Measurements from ENCODE around the gene C1QTNF1.
"Not testable (repeated sequence)": the region's sequence is repeated elsewhere in the genome, so short reads cannot be mapped to it uniquely, and the experiment has no call there.

C1QTNF1 gene

GRCh38 chr17:79027925-79028491 lies 4.0 kb downstream of the C1QTNF1 start:
- ChIA-PET CTCF (interaction anchor here (0.9 kb wide), 1 partner anchor 12 kb away, joined by 3 read pairs; no protein-coding TSS in a partner anchor), POLR2A (no interaction called here)
- TF ChIP-seq CTCF (IDR thresholded peaks at IDR 0.05; ENCODE audit: control extremely low read depth, extremely low read depth, low read depth, missing control alignments): no peak
- no peak for DNase-seq (ENCODE audit: extremely low spot score)

- POLR2A ChIA-PET: no interaction called here
- CTCF ChIA-PET: interaction anchor here (0.9 to 2.8 kb wide), 2 partner anchors 13 to 17 kb away, joined by 3 to 7 read pairs; no protein-coding TSS in a partner anchor
- no peak for DNase-seq (ENCODE audit: extremely low spot score)
- TF ChIP-seq CTCF (IDR thresholded peaks at IDR 0.05; ENCODE audit: control extremely low read depth, extremely low read depth, low read depth, missing control alignments): no peak
Observed at GRCh38 chr17:79028496-79029326, 4.7 kb downstream of the C1QTNF1 start.

- DNase-seq (ENCODE audit: extremely low spot score): no peak
- ChIA-PET POLR2A (no interaction called here), CTCF (interaction anchor here (2.8 kb wide), 1 partner anchor 16 kb away, joined by 7 read pairs; no protein-coding TSS in a partner anchor)
- TF ChIP-seq CTCF (IDR thresholded peaks at IDR 0.05; ENCODE audit: control extremely low read depth, extremely low read depth, low read depth, missing control alignments): no peak
Observed at GRCh38 chr17:79029327-79030009, 5.5 kb downstream of the C1QTNF1 start.

GRCh38 chr17:79030636-79031035 lies 6.7 kb downstream of the C1QTNF1 start:
- DNase-seq (ENCODE audit: extremely low spot score); POLR2A ChIA-PET: not testable (repeated sequence)
- CTCF ChIA-PET: interaction anchor here (2.8 kb wide), 1 partner anchor 15 kb away, joined by 7 read pairs; no protein-coding TSS in a partner anchor

- no peak for TF ChIP-seq CTCF (IDR thresholded peaks at IDR 0.05; ENCODE audit: control extremely low read depth, extremely low read depth, low read depth, missing control alignments)
- ChIA-PET CTCF (interaction anchor here (2.0 to 3.7 kb wide), 4 partner anchors 10 to 361 kb away, joined by 6 to 22 read pairs (median 16); no protein-coding TSS in a partner anchor), POLR2A (no interaction called here)
- DNase-seq (ENCODE audit: extremely low spot score): no peak
Observed at GRCh38 chr17:79031996-79032875, 8.3 kb downstream of the C1QTNF1 start.

- ChIA-PET POLR2A (no interaction called here), CTCF (interaction anchor here (2.0 to 3.7 kb wide), 4 partner anchors 9 to 360 kb away, joined by 6 to 22 read pairs (median 16); no protein-coding TSS in a partner anchor)
- no peak for TF ChIP-seq CTCF (IDR thresholded peaks at IDR 0.05; ENCODE audit: control extremely low read depth, extremely low read depth, low read depth, missing control alignments)
- DNase-seq (ENCODE audit: extremely low spot score): no peak
Observed at GRCh38 chr17:79033046-79033616, 9.2 kb downstream of the C1QTNF1 start.
